ENCODE measurements around the gene NEUROD2. TPM values are rescaled to one million over a fixed set of nuclear protein-coding genes. Genes with fewer than 3 reads are reported as not detected.

NEUROD2 gene
- not detected in 2 replicates for total RNA-seq

DNA sequence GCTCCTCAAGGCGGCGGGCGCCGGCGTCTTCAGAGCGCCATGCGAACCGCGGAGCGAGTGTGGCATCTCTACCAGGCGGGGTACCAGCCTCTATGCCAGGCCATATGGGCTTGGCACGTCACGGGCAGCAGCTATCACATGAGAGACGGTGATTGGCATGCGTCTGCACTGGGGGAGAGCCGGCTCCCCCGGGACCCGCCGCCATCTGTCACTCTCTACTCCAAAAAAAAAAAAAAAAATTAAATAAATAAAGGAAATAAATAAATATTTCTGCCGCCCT, at the start of gene NEUROD2:
Gene NEUROD2 (minus strand): TSS at position 70 of the 280 bp plus-strand sequence. CDS start 1,321 bp downstream, outside the sequence.

DNA sequence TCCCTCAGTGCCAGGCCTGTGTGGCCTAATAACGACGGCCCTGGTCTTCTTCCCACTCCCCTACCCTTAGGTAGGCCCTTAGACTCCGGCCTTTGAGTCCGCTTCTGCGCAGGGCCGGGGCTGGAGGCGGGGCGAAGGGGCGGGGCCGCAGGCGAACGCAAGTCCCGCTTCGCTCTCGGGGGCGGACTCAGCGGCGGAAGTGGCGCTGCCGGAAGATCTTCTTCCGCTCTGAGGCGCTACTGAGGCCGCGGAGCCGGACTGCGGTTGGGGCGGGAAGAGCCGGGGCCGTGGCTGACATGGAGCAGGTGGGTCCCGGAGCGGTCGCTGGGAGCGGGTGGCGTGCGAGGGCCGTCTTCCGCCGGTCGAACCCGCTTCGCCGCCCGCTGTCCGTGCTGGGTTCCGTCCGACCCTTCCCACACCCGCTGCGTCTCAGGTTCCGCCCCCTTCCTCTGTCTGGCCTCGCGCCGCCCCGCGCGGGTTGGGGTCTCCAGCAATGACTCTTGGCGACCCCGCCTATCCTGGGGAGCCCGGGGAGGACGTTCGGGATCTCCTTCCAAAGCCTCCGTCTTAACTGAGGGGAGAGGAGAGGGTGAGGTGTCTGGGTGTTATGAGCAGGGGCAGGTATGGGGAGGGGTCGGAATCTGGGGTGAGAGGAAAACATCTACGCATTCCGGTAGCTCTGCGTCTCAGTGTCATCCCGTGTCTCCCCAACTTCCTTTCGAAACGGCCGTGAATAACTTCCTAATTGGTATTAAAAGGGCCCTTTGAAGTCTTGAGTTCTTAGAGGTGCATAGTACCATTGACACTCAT, 29.4 kb upstream of the NEUROD2 start, which contains the start of gene STARD3:
Gene STARD3 (plus strand): TSS at position 218 of the 810 bp plus-strand sequence. CDS start 16,388 bp downstream, outside the sequence.

DNA sequence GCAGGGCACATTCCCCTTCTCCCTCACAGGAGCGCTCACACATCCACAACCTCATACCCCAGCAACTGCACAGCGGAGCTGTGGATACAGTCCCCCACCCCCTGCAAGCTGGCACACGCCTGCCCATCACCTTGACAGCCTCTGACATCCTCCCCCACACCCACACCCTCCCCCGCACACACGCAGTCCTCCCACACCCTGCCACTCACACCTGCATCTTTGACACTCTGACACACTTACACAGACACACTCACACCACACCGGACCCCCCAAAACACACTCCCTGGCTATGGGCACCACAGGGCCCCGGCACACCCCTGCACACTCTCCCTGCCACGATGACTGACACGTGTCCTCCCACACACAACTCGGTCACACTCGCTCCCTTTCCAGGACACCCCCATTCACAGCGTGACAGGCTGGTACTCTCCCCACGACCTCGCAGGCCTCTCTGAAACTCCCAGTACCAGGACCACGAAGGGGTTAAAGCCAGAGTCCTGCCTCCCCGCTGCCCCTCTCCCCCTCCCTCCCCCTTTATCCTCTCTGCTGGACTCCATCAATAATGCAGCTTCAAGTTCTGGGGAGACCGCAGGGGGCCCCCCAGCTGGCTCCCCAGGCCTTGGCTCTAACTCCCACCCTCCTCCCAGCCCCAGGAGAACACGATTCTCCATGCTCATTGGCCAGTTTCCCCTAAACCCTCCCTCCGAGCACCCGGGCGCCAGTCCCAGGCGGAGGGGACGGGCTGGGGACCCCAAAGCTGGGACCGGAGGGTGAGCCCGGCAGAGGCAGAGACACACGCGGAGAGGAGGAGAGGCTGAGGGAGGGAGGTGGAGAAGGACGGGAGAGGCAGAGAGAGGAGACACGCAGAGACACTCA, 18.7 kb upstream of the NEUROD2 start, which contains the start of gene PPP1R1B:
Gene PPP1R1B (plus strand): TSS at position 782 of the 876 bp plus-strand sequence. CDS start 441 bp downstream, outside the sequence.

Other genes with a start within 250 kb of the NEUROD2 start
- 15.2 and 17.1 TPM in 2 replicates for gene FBXL20, start 206.3 kb downstream of the NEUROD2 start, total RNA-seq
- gene MED1, start 156.7 kb downstream of the NEUROD2 start, total RNA-seq, result 24.7 and 25.2 TPM in 2 replicates
- gene CDK12, start 146.4 kb downstream of the NEUROD2 start, total RNA-seq, result 26.5 and 29.4 TPM in 2 replicates
- 0.91 TPM in 1 of 2 replicates, not detected in the other for gene PPP1R1B, start 19.0 kb upstream of the NEUROD2 start, total RNA-seq
- gene STARD3, start 29.2 kb upstream of the NEUROD2 start, total RNA-seq, result 31.7 and 37.6 TPM in 2 replicates
- 0.52 and 0.53 TPM in 2 replicates for gene TCAP, start 57.4 kb upstream of the NEUROD2 start, total RNA-seq
- 0.07 TPM in 1 of 2 replicates, not detected in the other for gene PNMT, start 60.5 kb upstream of the NEUROD2 start, total RNA-seq
- 14.9 TPM in 2 replicates for gene PGAP3, start 80.1 kb upstream of the NEUROD2 start, total RNA-seq
- gene ERBB2, start 92.1 kb upstream of the NEUROD2 start, total RNA-seq, result 60.5 and 78.5 TPM in 2 replicates
- gene MIEN1, start 122.6 kb upstream of the NEUROD2 start, total RNA-seq, result 13.6 and 18.5 TPM in 2 replicates
- 0.13 TPM in 1 of 2 replicates, not detected in the other for gene GRB7, start 130.0 kb upstream of the NEUROD2 start, total RNA-seq